ENCODE results near the gene ENOSF1.

- TF ChIP-seq EZH2 (IDR thresholded peaks at IDR 0.05; ENCODE audit: low read length, missing control alignments), result no peak
- TF ChIP-seq, protein P1, sequence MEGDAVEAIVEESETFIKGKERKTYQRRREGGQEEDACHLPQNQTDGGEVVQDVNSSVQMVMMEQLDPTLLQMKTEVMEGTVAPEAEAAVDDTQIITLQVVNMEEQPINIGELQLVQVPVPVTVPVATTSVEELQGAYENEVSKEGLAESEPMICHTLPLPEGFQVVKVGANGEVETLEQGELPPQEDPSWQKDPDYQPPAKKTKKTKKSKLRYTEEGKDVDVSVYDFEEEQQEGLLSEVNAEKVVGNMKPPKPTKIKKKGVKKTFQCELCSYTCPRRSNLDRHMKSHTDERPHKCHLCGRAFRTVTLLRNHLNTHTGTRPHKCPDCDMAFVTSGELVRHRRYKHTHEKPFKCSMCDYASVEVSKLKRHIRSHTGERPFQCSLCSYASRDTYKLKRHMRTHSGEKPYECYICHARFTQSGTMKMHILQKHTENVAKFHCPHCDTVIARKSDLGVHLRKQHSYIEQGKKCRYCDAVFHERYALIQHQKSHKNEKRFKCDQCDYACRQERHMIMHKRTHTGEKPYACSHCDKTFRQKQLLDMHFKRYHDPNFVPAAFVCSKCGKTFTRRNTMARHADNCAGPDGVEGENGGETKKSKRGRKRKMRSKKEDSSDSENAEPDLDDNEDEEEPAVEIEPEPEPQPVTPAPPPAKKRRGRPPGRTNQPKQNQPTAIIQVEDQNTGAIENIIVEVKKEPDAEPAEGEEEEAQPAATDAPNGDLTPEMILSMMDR (conservative IDR thresholded peaks at IDR 0.05 in 1 of 2, IDR thresholded peaks at IDR 0.05 in 1 of 2; ENCODE audit: low read depth in 1 of 2, low read length in 2 of 2), result no peak
Measured at GRCh38 chr18:659597-659996, 52.8 kb downstream of the ENOSF1 start.
